Ishikawa (cell line): Measurements from ENCODE around the gene DPPA5.

Experiments
- RAD21 ChIP-seq: IDR thresholded peaks from 2 replicates; pipeline ENCODE4 v1.6.1; 2012; ENCODE audit warnings: low read depth
- TAF1 ChIP-seq: IDR thresholded peaks from 2 replicates; pipeline ENCODE4 v1.6.1; 2012; ENCODE audit warnings: low read depth, mild to moderate bottlenecking
- TF ChIP-seq, protein P1 (sequence below): IDR thresholded peaks from 2 replicates; pipeline ENCODE4 v1.6.1; 2012

DNA sequence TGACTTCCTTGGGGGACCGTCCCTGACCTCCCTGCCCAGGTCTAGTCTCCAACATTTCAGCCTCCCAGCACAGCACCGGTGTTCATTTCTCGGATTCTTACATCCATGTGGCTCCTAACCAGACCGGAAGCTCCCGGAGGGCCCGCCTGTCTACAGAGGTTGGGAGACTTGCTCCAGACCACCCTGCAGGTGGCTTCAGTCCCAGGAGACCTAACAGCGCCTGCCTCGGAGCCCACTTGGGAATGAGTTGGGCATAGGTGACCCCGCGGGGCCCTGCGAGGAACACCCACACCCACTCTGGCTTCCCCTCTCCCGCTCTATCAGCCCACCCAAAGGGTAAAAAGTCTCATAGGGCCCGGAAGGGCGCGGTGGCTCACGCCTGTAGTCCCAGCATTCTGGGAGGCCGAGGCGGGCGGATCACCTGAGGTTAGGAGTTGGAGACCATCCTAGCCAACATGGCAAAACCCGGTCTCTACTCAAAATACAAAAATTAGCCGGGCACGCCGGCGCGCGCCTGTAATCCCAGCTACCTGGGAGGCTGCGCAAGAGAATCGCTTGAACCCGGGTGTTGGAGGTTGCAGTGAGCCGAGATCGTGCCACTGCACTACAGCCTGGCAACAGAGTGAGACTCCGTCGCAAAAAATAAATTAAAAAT, 5.4 kb downstream of the DPPA5 start:
- TF ChIP-seq, protein P1, sequence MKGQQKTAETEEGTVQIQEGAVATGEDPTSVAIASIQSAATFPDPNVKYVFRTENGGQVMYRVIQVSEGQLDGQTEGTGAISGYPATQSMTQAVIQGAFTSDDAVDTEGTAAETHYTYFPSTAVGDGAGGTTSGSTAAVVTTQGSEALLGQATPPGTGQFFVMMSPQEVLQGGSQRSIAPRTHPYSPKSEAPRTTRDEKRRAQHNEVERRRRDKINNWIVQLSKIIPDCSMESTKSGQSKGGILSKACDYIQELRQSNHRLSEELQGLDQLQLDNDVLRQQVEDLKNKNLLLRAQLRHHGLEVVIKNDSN, result no peak
- TF ChIP-seq TAF1 (no peak), RAD21 (no peak)
